VCaP (cell line): Measurements from ENCODE around the gene NKAIN2.

Source experiments
- H3K27ac ChIP-seq: fragments of 450-650 bp; 2 replicates; pipeline ENCODE4 v1.5.1; 2017
- CTCF ChIP-seq: fragments of 450-650 bp; conservative IDR thresholded peaks from 2 replicates; pipeline ENCODE4 v1.5.1; 2017; ENCODE audit warnings: mild to moderate bottlenecking, moderate library complexity

Gene NKAIN2

GRCh38 chr6:124066946-124067552 is 263.4 kb downstream of the NKAIN2 start:
- no peak for TF ChIP-seq CTCF
- no peak overlapping the region for H3K27ac ChIP-seq

GRCh38 chr6:124069230-124069950 is 265.7 kb downstream of the NKAIN2 start:
- H3K27ac ChIP-seq: no peak overlapping the region
- no peak for TF ChIP-seq CTCF

GRCh38 chr6:124073021-124073420 is 269.4 kb downstream of the NKAIN2 start:
- H3K27ac ChIP-seq: no peak overlapping the region
- no peak for TF ChIP-seq CTCF

- H3K27ac ChIP-seq: no peak overlapping the region
- no peak for TF ChIP-seq CTCF
Measured at GRCh38 chr6:124073820-124074587, 270.3 kb downstream of the NKAIN2 start.

GRCh38 chr6:124074606-124075005 is 270.9 kb downstream of the NKAIN2 start:
- TF ChIP-seq CTCF: no peak

GRCh38 chr6:124076336-124077048 is 272.8 kb downstream of the NKAIN2 start:
- no peak for TF ChIP-seq CTCF
- H3K27ac ChIP-seq: no peak overlapping the region

More at GRCh38 chr6:124074606-124075005, 270.9 kb downstream of the NKAIN2 start:
- no peak overlapping the region for H3K27ac ChIP-seq

- H3K27ac ChIP-seq: no peak overlapping the region
- no peak for TF ChIP-seq CTCF
Measured at GRCh38 chr6:124078169-124078568, 274.5 kb downstream of the NKAIN2 start.
